HepG2 (cell line): ENCODE results near the gene SIT1. TPM values are rescaled to one million over a fixed set of nuclear protein-coding genes. Genes with fewer than 3 reads are reported as not detected.

Experiments
- ATAC-seq: fragments of 200-7000 bp; cut with Tn5 transposase; 3 replicates; pipeline ENCODE4 v1.9.1; 2020; ENCODE audit warnings: mild to moderate bottlenecking, moderate library complexity
- BruUV-seq: library from RNA; stranded (reverse); fragments of 400-500 nt; replicated peaks from 2 replicates; lab custom pipeline; 2021; lab: Mats Ljungman, UMichigan
- CTCF ChIA-PET: fragments of 300-600 bp; formaldehyde crosslinking; extraction: SDS; loops from one replicate; lab custom pipeline; 2021; ENCODE audit warnings: low total read pairs, inconsistent platforms, low intra/inter-chr PET ratio; lab: Yijun Ruan, JAX
- POLR2A ChIA-PET: fragments of 350-600 bp; sonication (Branson Sonifier 250); formaldehyde crosslinking; loops from one replicate; lab custom pipeline; 2020; ENCODE audit warnings: antibody characterized with exemption, inconsistent platforms; lab: Yijun Ruan, JAX
- DNase-seq: peaks from one replicate; pipeline ENCODE4 v3.0.0-alpha.2; 2015; ENCODE audit warnings: low spot score
- FAIRE-seq: peaks from 3 replicates; lab custom pipeline; 2011; peaks lifted over from hg19 to GRCh38; lab: Jason Lieb, UNC
- H2AFZ ChIP-seq: one replicate; pipeline ENCODE4 v1.6.1; 2011; ENCODE audit warnings: low read length, inconsistent platforms
- H3K27ac ChIP-seq: fragments of 300-600 bp; 3 replicates; pipeline ENCODE4 v1.8.0; 2011; ENCODE audit warnings: mixed run types, mild to moderate bottlenecking, mixed read lengths, low read length, inconsistent platforms; ENCODE audit not compliant: insufficient read depth; ENCODE audit errors: extremely low read length
- H3K27me3 ChIP-seq, 2 experiments: fragments of 200-600 bp in 1 of 2; 2 replicates in 1 of 2; 3 replicates in 1 of 2; pipeline versions ENCODE4 v1.6.0 to v1.8.0; 2011; ENCODE audit warnings: low read length in 2 of 2, mild to moderate bottlenecking in 2 of 2, moderate library complexity in 2 of 2, inconsistent platforms in 1 of 2; ENCODE audit not compliant: insufficient read depth in 2 of 2, control insufficient read depth in 1 of 2
- H3K36me3 ChIP-seq, 2 experiments: fragments of 200-600 bp in 1 of 2; replicated peaks in 1 of 2; 2 replicates in 1 of 2; 3 replicates in 1 of 2; pipeline versions ENCODE4 v1.5.1 to v1.8.0; 2011; ENCODE audit warnings: low read length in 2 of 2, inconsistent platforms in 1 of 2; ENCODE audit not compliant: insufficient read depth in 2 of 2, control insufficient read depth in 1 of 2
- H3K4me1 ChIP-seq: 2 replicates; pipeline ENCODE4 v1.5.1; 2012; ENCODE audit warnings: low read length, inconsistent platforms; ENCODE audit not compliant: insufficient read depth
- H3K4me2 ChIP-seq: 2 replicates; pipeline ENCODE4 v1.6.0; 2011; ENCODE audit warnings: low read depth, low read length, inconsistent platforms
- H3K4me3 ChIP-seq, 3 experiments: fragments of 200-600 bp in 1 of 3; sonication (generic), shearing (Covaris generic) in 1 of 3; replicated peaks in 1 of 3; 2 replicates each; pipeline ENCODE4 v1.5.1; 2011 to 2016; ENCODE audit warnings: low read length in 3 of 3, inconsistent platforms in 2 of 3, low read depth in 2 of 3, mild to moderate bottlenecking in 2 of 3, control low read depth in 1 of 3, mixed read lengths in 1 of 3; ENCODE audit not compliant: insufficient read depth in 1 of 3
- H3K79me2 ChIP-seq: one replicate; pipeline ENCODE4 v1.6.1; 2011; ENCODE audit warnings: low read length, inconsistent platforms; ENCODE audit not compliant: insufficient read depth
- H3K9ac ChIP-seq: 2 replicates; pipeline ENCODE4 v1.6.0; 2011; ENCODE audit warnings: mild to moderate bottlenecking, low read depth, low read length, inconsistent platforms; ENCODE audit not compliant: insufficient read depth
- H3K9me3 ChIP-seq: 2 replicates; pipeline ENCODE4 v1.5.1; 2012; ENCODE audit warnings: mild to moderate bottlenecking, low read length
- H4K20me1 ChIP-seq: 2 replicates; pipeline ENCODE4 v1.6.0; 2011; ENCODE audit warnings: inconsistent platforms, mild to moderate bottlenecking, low read length, moderate library complexity; ENCODE audit not compliant: insufficient read depth
- DRAP1 ChIP-seq: IDR thresholded peaks from 2 replicates; pipeline ENCODE4 v1.6.1; 2016; ENCODE audit warnings: missing genetic modification reagents, missing compliant biosample characterization
- MATR3 ChIP-seq: sonication (generic); formaldehyde crosslinking; IDR thresholded peaks from 2 replicates; pipeline ENCODE4 v1.4.0; 2020; ENCODE audit warnings: missing genetic modification reagents
- NFIB ChIP-seq: sonication (generic); formaldehyde crosslinking; IDR thresholded peaks from 2 replicates; pipeline ENCODE4 v1.9.0; 2021; ENCODE audit warnings: missing genetic modification reagents, mild to moderate bottlenecking, borderline replicate concordance
- NFYC ChIP-seq: IDR thresholded peaks from 2 replicates; pipeline ENCODE4 v1.6.1; 2016; ENCODE audit warnings: missing genetic modification reagents, missing compliant biosample characterization
- SKI ChIP-seq: fragments of 450-650 bp; IDR thresholded peaks from one replicate; pipeline ENCODE4 v1.6.1; 2018; ENCODE audit warnings: mild to moderate bottlenecking; ENCODE audit not compliant: partially characterized antibody
- TEF ChIP-seq: sonication (generic); formaldehyde crosslinking; IDR thresholded peaks from 2 replicates; pipeline ENCODE4 v1.5.0; 2020; ENCODE audit warnings: missing genetic modification reagents
- ZNF335 ChIP-seq: sonication (generic); formaldehyde crosslinking; IDR thresholded peaks from 2 replicates; pipeline ENCODE4 v1.4.0; 2020; ENCODE audit warnings: missing genetic modification reagents
- ZNF430 ChIP-seq: sonication (generic); formaldehyde crosslinking; IDR thresholded peaks from 2 replicates; pipeline ENCODE4 v1.9.0; 2021; ENCODE audit warnings: mild to moderate bottlenecking, missing genetic modification reagents
- ZNF431 ChIP-seq: sonication (generic); formaldehyde crosslinking; IDR thresholded peaks from 2 replicates; pipeline ENCODE4 v1.9.0; 2022; ENCODE audit warnings: missing genetic modification reagents, low read depth, mild to moderate bottlenecking, borderline replicate concordance
- ZNF570 ChIP-seq: sonication (generic); formaldehyde crosslinking; IDR thresholded peaks from 2 replicates; pipeline ENCODE4 v1.4.0; 2020; ENCODE audit warnings: mild to moderate bottlenecking, missing genetic modification reagents, borderline replicate concordance
- WGBS: methylation state at CpG from one replicate; pipeline ENCODE4 v1.1.6; 2017; ENCODE audit warnings: low lambda C conversion rate; 5-methylcytosine and 5-hydroxymethylcytosine counted together
- in situ Hi-C: cut with HindIII; loops from 2 replicates; pipeline ENCODE4 v1.10.0; 2017; ENCODE audit warnings: low pct_unique_long_range_greater_than_20kb; ENCODE audit not compliant: extremely low pct_ligation_motif_present
- intact Hi-C: fragments of 100-400 bp; cut with micrococcal nuclease; formaldehyde crosslinking; loops from one replicate; pipeline ENCODE4 v1.10.0; 2022; ENCODE audit not compliant: unreplicated experiment
- polyA plus RNA-seq, 8 experiments: library from polyadenylated mRNA; depleted of rRNA in 3 of 8; stranded (reverse) in 7 of 8; unstranded in 1 of 8; fragments of >200 nt; fragmentation: Illumina TruSeq in 4 of 8; extraction: Trizol in 4 of 8; gene quantifications; 2 replicates each; pipeline versions ENCODE4 v1.2.1 to v1.2.3, GENCODE V29; 2011 to 2016; ENCODE audit warnings: low read depth in 4 of 8, missing spikeins in 1 of 8, mixed read lengths in 1 of 8; ENCODE audit not compliant: insufficient read depth in 1 of 8
- total RNA-seq, 5 experiments: library from RNA; depleted of rRNA; stranded (reverse); fragments of >200 nt; fragmentation: Illumina TruSeq; extraction: Trizol; gene quantifications; 2 replicates each; pipeline ENCODE4 v1.2.3, GENCODE V29; 2016; ENCODE audit warnings: low read depth in 1 of 5
- TF ChIP-seq, protein P1 (sequence below): sonication (generic); formaldehyde crosslinking; IDR thresholded peaks from 2 replicates; pipeline ENCODE4 v1.8.0; 2023; ENCODE audit warnings: mild to moderate bottlenecking, missing genetic modification reagents
- TF ChIP-seq, protein P2 (sequence below): sonication (generic); formaldehyde crosslinking; IDR thresholded peaks from 2 replicates; pipeline ENCODE4 v1.4.0; 2020; ENCODE audit warnings: mild to moderate bottlenecking, missing genetic modification reagents, borderline replicate concordance
- TF ChIP-seq, protein P3 (sequence below): sonication (generic); formaldehyde crosslinking; IDR thresholded peaks from 2 replicates; pipeline ENCODE4 v1.4.0; 2020; ENCODE audit warnings: missing genetic modification reagents

The SIT1 gene
- total and polyA plus RNA-seq, 2 of the 13 experiments (the other 11 are each of a cell fraction or from before 2014, with no cell fraction given): 0.09 to 6.7 TPM

DNA sequence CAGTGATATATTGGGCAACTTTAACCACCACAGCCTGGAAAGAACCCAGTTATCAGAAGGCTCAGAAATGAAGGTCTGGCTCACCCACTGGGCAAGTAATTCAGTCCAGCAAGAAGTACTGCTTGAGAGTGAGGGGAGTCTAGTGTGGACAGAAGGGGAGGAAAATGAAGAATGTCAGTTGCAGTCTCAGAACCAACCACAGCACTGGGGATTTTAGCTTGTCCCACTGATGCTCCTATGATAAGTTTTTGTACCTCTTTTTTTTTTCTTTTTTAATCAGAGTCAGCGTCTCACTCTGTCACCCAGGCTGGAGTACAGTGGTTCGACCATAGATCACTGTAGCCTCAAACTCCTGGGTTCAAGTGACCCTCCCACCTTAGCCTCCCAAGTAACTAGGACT lies 23.2 kb downstream of the SIT1 start:
- H2AFZ ChIP-seq: no peak overlapping the region
- intact Hi-C loops: no loop called here
- FAIRE-seq (no peak), ATAC-seq (no peak), DNase-seq (no peak)
- H3K27me3 ChIP-seq: no peaks in the 10 kb centered on the region; a peak in 1 of 5 replicates
- TF ChIP-seq DRAP1 (CRISPR knock-in tag) (no peak), TEF (CRISPR knock-in tag) (no peak), NFYC (CRISPR knock-in tag) (no peak)
- TF ChIP-seq, protein P1, sequence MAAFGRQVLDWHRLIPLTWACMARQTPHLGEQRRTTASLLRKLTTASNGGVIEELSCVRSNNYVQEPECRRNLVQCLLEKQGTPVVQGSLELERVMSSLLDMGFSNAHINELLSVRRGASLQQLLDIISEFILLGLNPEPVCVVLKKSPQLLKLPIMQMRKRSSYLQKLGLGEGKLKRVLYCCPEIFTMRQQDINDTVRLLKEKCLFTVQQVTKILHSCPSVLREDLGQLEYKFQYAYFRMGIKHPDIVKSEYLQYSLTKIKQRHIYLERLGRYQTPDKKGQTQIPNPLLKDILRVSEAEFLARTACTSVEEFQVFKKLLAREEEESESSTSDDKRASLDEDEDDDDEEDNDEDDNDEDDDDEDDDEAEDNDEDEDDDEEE (CRISPR knock-in tag): no peak
- ChIA-PET POLR2A (no interaction called here), CTCF (no interaction called here)
- H4K20me1 ChIP-seq: no peaks in the 10 kb centered on the region
- no peak overlapping the region for H3K4me2 ChIP-seq
- H3K79me2 ChIP-seq: no peaks in the 10 kb centered on the region
- BruUV-seq: no TSS peak
- in situ Hi-C loops: no loop called here
- H3K9ac ChIP-seq: no peak overlapping the region
- no peaks in the 10 kb centered on the region for H3K9me3 ChIP-seq
- H3K4me3 ChIP-seq: no peak overlapping the region
- WGBS: 0% methylated on average over 2 of the region's 2 CpGs
- no peaks in the 10 kb centered on the region for H3K36me3 ChIP-seq
- no peaks in the 10 kb centered on the region for H3K4me1 ChIP-seq
- H3K27ac ChIP-seq: no peak overlapping the region

DNA sequence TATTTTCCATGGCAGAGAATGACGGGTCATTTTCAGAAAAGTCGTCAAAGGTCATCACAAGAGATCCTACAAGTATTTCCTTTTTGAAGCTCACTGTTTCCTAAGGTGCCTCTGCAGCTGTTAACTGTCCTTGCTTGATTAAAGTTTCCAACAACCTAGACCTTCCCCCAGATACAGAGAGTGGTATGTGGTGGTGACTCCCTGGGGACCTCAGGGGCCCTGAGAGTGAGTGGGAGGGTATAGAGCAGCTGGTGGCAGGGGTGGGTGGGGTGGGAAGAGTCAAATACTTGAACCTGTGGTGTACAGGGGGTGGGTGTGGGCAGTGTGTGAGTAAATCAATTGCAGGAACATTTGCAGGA lies 31.0 kb downstream of the SIT1 start:
- Histone ChIP-seq H3K9ac (no peak overlapping the region), H3K9me3 (no peaks in the 10 kb centered on the region), H3K27ac (no peak overlapping the region), H3K36me3 (no peaks in the 10 kb centered on the region), H4K20me1 (no peaks in the 10 kb centered on the region), H3K4me3 (no peak overlapping the region), H2AFZ (no peak overlapping the region), H3K4me1 (no peaks in the 10 kb centered on the region), H3K4me2 (no peak overlapping the region), H3K79me2 (no peaks in the 10 kb centered on the region), H3K27me3 (peaks cover 3 to 52% of the 10 kb centered on the region in 2 experiments; a peak in 3 of 5 replicates)
- ChIA-PET CTCF (no interaction called here), POLR2A (no interaction called here)
- BruUV-seq: no TSS peak
- in situ Hi-C loops (no loop called here), intact Hi-C loops (no loop called here)
- no peak for ATAC-seq
- 0% methylated on average over 2 of the region's 2 CpGs for whole genome bisulfite sequencing
- FAIRE-seq: no peak
- no peak for DNase-seq
- TF ChIP-seq, protein P2, sequence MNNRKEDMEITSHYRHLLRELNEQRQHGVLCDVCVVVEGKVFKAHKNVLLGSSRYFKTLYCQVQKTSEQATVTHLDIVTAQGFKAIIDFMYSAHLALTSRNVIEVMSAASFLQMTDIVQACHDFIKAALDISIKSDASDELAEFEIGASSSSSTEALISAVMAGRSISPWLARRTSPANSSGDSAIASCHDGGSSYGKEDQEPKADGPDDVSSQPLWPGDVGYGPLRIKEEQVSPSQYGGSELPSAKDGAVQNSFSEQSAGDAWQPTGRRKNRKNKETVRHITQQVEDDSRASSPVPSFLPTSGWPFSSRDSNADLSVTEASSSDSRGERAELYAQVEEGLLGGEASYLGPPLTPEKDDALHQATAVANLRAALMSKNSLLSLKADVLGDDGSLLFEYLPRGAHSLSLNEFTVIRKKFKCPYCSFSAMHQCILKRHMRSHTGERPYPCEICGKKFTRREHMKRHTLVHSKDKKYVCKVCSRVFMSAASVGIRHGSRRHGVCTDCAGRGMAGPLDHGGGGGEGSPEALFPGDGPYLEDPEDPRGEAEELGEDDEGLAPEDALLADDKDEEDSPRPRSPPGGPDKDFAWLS (CRISPR knock-in tag): no peak
- TF ChIP-seq ZNF430: no peak
- TF ChIP-seq MATR3 (CRISPR knock-in tag): no peak
- TF ChIP-seq, protein P3, sequence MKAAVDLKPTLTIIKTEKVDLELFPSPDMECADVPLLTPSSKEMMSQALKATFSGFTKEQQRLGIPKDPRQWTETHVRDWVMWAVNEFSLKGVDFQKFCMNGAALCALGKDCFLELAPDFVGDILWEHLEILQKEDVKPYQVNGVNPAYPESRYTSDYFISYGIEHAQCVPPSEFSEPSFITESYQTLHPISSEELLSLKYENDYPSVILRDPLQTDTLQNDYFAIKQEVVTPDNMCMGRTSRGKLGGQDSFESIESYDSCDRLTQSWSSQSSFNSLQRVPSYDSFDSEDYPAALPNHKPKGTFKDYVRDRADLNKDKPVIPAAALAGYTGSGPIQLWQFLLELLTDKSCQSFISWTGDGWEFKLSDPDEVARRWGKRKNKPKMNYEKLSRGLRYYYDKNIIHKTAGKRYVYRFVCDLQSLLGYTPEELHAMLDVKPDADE (CRISPR knock-in tag): no peak
- TF ChIP-seq ZNF335: no peak
- no peak for TF ChIP-seq NFIB (CRISPR knock-in tag)
- TF ChIP-seq ZNF431 (CRISPR knock-in tag): no peak
- no peak for TF ChIP-seq SKI
- TF ChIP-seq ZNF570 (CRISPR knock-in tag): no peak
